Fibroblast of lung (primary cell): ENCODE data around the gene MXD1. TPM values are rescaled to one million over a fixed set of nuclear protein-coding genes. Genes with fewer than 3 reads are reported as not detected.

Source experiments
- DNase-seq, 2 donors: peaks; one replicate each; pipeline versions ENCODE4 v3.0.0 to v3.0.0-alpha.2; 2010; ENCODE audit warnings: low read depth in 2 of 2
- H2AFZ ChIP-seq: 2 replicates; pipeline ENCODE4 v1.5.1; 2012; ENCODE audit warnings: low read length, control low read depth, inconsistent platforms
- H3K27ac ChIP-seq: 2 replicates; pipeline ENCODE4 v1.5.1; 2011; ENCODE audit warnings: low read length, control low read depth; ENCODE audit not compliant: insufficient read depth
- H3K27me3 ChIP-seq: 2 replicates; pipeline ENCODE4 v1.5.1; 2011; ENCODE audit warnings: mild to moderate bottlenecking, low read length; ENCODE audit not compliant: control insufficient read depth, insufficient read depth
- H3K36me3 ChIP-seq: 2 replicates; pipeline ENCODE4 v1.5.1; 2011; ENCODE audit warnings: low read length; ENCODE audit not compliant: control insufficient read depth, insufficient read depth
- H3K4me1 ChIP-seq: 2 replicates; pipeline ENCODE4 v1.5.1; 2011; ENCODE audit warnings: low read length; ENCODE audit not compliant: control insufficient read depth, insufficient read depth; ENCODE audit errors: extremely low read depth
- H3K4me2 ChIP-seq: 2 replicates; pipeline ENCODE4 v1.5.1; 2011; ENCODE audit warnings: low read length, control low read depth; ENCODE audit not compliant: insufficient read depth; ENCODE audit errors: extremely low read depth
- H3K4me3 ChIP-seq, 4 experiments: fragments of 200-600 bp in 1 of 4; sonication (generic) in 1 of 4; replicated peaks in 1 of 4; 2 replicates each; pipeline ENCODE4 v1.5.1; 2011 to 2016; ENCODE audit warnings: low read length in 4 of 4, low read depth in 3 of 4, mild to moderate bottlenecking in 3 of 4, control low read depth in 2 of 4, inconsistent platforms in 1 of 4, mixed read lengths in 1 of 4; ENCODE audit not compliant: insufficient read depth in 1 of 4; ENCODE audit errors: control extremely low read depth in 1 of 4
- H3K79me2 ChIP-seq: 2 replicates; pipeline ENCODE4 v1.5.1; 2012; ENCODE audit warnings: mild to moderate bottlenecking, low read length, inconsistent platforms; ENCODE audit not compliant: control insufficient read depth, insufficient read depth
- H3K9ac ChIP-seq: 2 replicates; pipeline ENCODE4 v1.5.1; 2011; ENCODE audit warnings: mild to moderate bottlenecking, low read length, control low read depth; ENCODE audit not compliant: insufficient read depth
- H3K9me3 ChIP-seq: 2 replicates; pipeline ENCODE4 v1.5.1; 2012; ENCODE audit warnings: low read depth, low read length; ENCODE audit not compliant: control insufficient read depth, insufficient read depth
- H4K20me1 ChIP-seq: 2 replicates; pipeline ENCODE4 v1.5.1; 2011; ENCODE audit warnings: low read length; ENCODE audit not compliant: control insufficient read depth, insufficient read depth; ENCODE audit errors: extremely low read depth
- EZH2 ChIP-seq: IDR thresholded peaks from 2 replicates; pipeline ENCODE4 v1.5.1; 2012; ENCODE audit warnings: low read length, control low read depth, mild to moderate bottlenecking; ENCODE audit errors: missing control alignments
- polyA plus RNA-seq, 2 donors: library from polyadenylated mRNA; depleted of rRNA in 1 of 2; stranded (reverse) in 1 of 2; unstranded in 1 of 2; fragments of >200 nt; gene quantifications; 2 replicates each; pipeline ENCODE4 v1.2.1, GENCODE V29; 2011 to 2012; ENCODE audit warnings: missing spikeins in 1 of 2
- total RNA-seq: library from RNA; depleted of rRNA; stranded (reverse); fragments of >200 nt; gene quantifications from 2 replicates; pipeline ENCODE4 v1.2.1, GENCODE V29; 2014
- TF ChIP-seq, protein P1 (sequence below), 2 donors: IDR thresholded peaks in 1 of 2; conservative IDR thresholded peaks in 1 of 2; 1 replicate in 1 of 2; 2 replicates in 1 of 2; pipeline ENCODE4 v1.5.1; 2011 to 2012; ENCODE audit warnings: low read length in 2 of 2, control low read depth in 1 of 2, inconsistent platforms in 1 of 2, low read depth in 1 of 2, mild to moderate bottlenecking in 1 of 2

The MXD1 gene
- total and polyA plus RNA-seq, 2 donors (not counting 1 experiment from before 2014, with no cell fraction given) = 5.4 to 8.4 TPM

DNA sequence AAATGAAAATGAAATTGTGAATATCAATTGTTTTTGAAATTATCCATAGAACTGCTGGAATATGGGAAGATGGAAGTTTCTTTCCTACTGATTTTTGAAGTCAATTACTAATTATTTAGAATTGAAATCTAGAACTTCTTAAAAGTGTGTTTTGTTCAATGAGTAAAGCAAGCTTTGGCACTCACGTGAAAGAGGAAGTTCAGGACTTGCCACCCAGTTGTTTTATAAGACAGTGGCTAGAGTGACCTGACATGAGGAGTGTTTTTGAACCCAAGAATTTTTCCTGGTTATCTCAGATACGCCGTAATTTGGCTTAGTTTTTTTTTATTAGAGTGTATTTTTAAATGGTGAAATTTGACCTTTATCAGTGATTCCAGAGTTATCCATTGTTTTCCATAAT, 3.5 kb downstream of the MXD1 start:
- H3K27ac ChIP-seq = peak overlapping the region; percentile 46

DNA sequence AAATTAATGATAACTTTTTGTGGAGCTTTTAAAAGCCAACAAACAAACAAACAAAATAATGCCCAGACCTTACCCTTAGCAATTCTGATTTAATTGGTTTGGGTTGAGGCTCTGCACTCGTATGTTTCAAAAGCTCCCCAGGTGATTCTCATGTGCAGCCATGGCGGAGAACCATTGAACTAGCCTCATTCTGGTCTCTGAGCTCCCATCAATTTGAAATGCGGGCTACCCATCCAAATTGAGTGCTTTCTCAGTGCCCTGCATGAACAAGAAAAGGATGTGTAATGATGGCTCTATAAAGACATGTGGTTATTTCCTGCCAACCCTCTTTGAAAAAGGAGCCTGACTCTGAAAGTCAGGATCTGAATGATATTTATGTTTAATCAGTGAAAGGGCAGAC, 8.2 kb downstream of the MXD1 start:
- Histone ChIP-seq H3K4me1 (peaks cover under 1% of the 10 kb centered on the region), H3K27ac (no peak overlapping the region), H3K4me2 (no peak overlapping the region), H3K79me2 (no peaks in the 10 kb centered on the region), H3K27me3 (no peaks in the 10 kb centered on the region), H3K9me3 (no peaks in the 10 kb centered on the region), H3K4me3 (no peak overlapping the region), H3K9ac (no peak overlapping the region), H4K20me1 (no peaks in the 10 kb centered on the region), H2AFZ (no peak overlapping the region), H3K36me3 (no peaks in the 10 kb centered on the region)
- no peak for DNase-seq
- no peak for TF ChIP-seq EZH2
- TF ChIP-seq, protein P1, sequence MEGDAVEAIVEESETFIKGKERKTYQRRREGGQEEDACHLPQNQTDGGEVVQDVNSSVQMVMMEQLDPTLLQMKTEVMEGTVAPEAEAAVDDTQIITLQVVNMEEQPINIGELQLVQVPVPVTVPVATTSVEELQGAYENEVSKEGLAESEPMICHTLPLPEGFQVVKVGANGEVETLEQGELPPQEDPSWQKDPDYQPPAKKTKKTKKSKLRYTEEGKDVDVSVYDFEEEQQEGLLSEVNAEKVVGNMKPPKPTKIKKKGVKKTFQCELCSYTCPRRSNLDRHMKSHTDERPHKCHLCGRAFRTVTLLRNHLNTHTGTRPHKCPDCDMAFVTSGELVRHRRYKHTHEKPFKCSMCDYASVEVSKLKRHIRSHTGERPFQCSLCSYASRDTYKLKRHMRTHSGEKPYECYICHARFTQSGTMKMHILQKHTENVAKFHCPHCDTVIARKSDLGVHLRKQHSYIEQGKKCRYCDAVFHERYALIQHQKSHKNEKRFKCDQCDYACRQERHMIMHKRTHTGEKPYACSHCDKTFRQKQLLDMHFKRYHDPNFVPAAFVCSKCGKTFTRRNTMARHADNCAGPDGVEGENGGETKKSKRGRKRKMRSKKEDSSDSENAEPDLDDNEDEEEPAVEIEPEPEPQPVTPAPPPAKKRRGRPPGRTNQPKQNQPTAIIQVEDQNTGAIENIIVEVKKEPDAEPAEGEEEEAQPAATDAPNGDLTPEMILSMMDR (conservative IDR thresholded peaks at IDR 0.05 in 1 of 2, IDR thresholded peaks at IDR 0.05 in 1 of 2; ENCODE audit: low read depth in 1 of 2, low read length in 2 of 2) = no peak

More for the DNA sequence above, 3.5 kb downstream of the MXD1 start:
- no peak for DNase-seq
- Histone ChIP-seq H3K4me2 (no peak overlapping the region), H3K4me1 (peaks cover 5% of the 10 kb centered on the region), H3K4me3 (no peak overlapping the region), H3K9me3 (no peaks in the 10 kb centered on the region), H4K20me1 (no peaks in the 10 kb centered on the region), H3K9ac (no peak overlapping the region), H2AFZ (no peak overlapping the region), H3K27me3 (no peaks in the 10 kb centered on the region), H3K36me3 (peaks cover 2% of the 10 kb centered on the region), H3K79me2 (no peaks in the 10 kb centered on the region)
- no peak for TF ChIP-seq EZH2
- TF ChIP-seq, protein P1 (conservative IDR thresholded peaks at IDR 0.05 in 1 of 2, IDR thresholded peaks at IDR 0.05 in 1 of 2; ENCODE audit: low read depth in 1 of 2, low read length in 2 of 2) = no peak

DNA sequence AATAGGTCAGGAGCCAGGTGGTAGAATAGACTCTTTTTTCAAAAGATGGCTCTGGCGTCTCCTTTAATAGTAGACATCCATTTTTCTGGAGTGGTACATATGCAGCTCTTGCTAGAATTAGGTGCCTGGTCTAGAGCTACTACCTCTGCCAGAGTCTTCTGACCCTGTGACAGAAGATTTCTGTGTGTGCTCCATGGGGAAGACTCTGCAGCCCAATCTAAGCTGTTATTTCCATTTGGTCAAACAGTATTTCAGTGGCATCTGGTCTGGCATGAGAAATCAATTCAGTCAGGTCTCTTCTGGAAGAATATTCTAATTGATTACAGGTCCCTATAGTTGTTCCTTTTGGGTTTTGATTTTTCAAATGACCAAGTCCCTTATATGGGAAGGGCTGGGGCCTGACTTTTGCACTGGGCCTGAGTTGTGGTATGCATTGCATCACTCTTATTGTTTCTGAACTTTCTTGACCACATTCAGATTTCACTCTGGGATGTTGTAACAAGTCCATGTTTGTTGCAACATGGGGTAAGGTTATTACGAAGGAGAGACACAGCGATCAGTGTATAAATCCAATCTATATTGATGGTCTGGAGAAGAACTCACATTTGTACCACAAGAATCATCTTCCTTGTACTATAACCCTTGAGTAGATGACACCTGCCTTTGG, 12.1 kb downstream of the MXD1 start:
- H3K79me2 ChIP-seq = no peaks in the 10 kb centered on the region
- no peaks in the 10 kb centered on the region for H3K9me3 ChIP-seq
- no peak overlapping the region for H3K4me2 ChIP-seq
- TF ChIP-seq, protein P1 (conservative IDR thresholded peaks at IDR 0.05 in 1 of 2, IDR thresholded peaks at IDR 0.05 in 1 of 2; ENCODE audit: low read depth in 1 of 2, low read length in 2 of 2) = no peak
- TF ChIP-seq EZH2 = no peak
- H3K27ac ChIP-seq = no peak overlapping the region
- H3K27me3 ChIP-seq = no peaks in the 10 kb centered on the region
- no peak overlapping the region for H3K9ac ChIP-seq
- DNase-seq = peak in 1 of 2 donors; percentile 86
- H3K4me1 ChIP-seq = no peaks in the 10 kb centered on the region
- no peaks in the 10 kb centered on the region for H4K20me1 ChIP-seq
- no peak overlapping the region for H3K4me3 ChIP-seq
- H2AFZ ChIP-seq = no peak overlapping the region
- H3K36me3 ChIP-seq = no peaks in the 10 kb centered on the region
